ENCODE measurements around the gene RDH8. TPM values are rescaled to one million over a fixed set of nuclear protein-coding genes. Genes with fewer than 3 reads are reported as not detected.

The RDH8 gene
- total RNA-seq, 4 donors from 2014 or later = not detected

DNA sequence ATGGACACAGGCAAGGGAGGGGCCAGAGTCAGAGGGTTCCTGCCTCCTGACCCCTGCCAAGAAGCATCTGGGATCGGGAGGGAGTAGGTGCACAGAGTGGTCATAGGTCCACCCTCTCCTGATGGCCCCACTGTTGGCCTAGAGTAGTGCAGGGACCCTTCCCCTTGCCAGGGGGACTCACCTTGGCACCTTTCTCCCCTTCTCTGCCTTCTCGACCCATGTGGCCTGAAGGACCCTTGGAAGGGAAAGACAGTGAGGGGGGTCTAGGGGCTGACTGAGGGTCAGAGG is 43.7 kb upstream of the RDH8 start:
- intact Hi-C loops (cut with DNase I) = no loop called here

DNA sequence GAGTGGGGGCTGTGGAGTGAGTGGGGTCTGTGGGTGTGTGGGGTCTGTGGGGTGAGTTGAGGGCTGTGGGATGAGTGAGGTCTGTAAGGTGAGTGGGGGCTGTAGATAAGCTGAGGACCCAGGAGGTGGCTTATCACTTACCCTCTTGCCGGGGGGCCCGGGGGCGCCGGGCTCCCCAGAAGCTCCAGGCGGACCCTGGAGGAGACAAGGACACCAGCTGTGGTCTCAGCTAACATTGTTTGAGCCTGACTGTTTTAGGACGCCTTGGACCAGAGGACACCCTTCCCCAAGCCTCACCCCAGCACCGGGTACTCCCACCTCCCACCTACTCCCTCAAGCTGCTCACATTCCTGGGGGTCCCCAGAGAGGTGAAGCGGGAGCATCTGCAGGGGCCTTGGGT is 42.8 kb upstream of the RDH8 start:
- peaks cover 4 to 60% (median 40%) of the 10 kb centered on the region in 4 donors for H3K36me3 ChIP-seq

More for the DNA sequence above, 43.7 kb upstream of the RDH8 start:
- WGBS = 74% methylated on average over 2 of the region's 2 CpGs
- Histone ChIP-seq H3K4me3 (no peak overlapping the region), H3K27ac (replicated peaks in 1 of 4) (no peak overlapping the region), H3K4me1 (no peaks in the 10 kb centered on the region), H3K9me3 (no peaks in the 10 kb centered on the region), H3K27me3 (peaks cover 0 to 51% (median 5%) of the 10 kb centered on the region in 4 donors), H3K36me3 (peaks cover 4 to 62% (median 40%) of the 10 kb centered on the region in 4 donors)
- DNase-seq (ENCODE audit: extremely low spot score) = no peak
- TF ChIP-seq POLR2AphosphoS5 (IDR thresholded peaks at IDR 0.05) = no peak

DNA sequence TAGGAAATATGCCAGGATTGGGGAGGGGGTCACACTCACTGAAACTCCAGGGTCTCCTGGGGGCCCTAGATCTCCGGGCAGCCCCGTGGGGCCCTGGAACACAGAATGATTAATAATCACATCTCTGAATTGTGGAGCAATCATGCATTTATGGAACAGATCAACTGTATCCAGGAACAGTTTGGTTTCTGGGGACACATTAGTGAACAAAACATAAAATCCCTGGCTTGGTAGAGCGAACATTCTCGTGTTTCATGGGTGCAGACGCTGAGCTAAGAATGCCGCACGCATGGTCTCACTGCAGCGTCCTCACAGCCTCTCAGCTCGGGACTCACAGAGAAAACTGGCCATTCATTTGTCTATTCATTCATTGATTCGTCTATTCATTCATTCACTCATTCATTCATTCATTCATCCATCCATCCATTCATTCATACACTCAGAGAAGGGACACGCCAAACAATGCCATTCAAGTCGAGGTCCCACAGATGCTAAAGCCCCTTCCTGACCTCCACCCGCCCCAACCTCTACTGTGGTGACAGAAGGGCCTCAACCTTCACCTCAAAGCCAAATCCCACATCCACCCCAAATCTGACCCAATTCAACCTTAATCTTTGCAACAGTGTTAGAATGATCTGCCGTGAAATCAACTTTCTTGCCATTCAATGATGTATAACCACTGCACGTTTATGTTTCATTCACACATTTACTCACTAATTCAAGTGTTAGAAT is 42.0 kb upstream of the RDH8 start:
- Histone ChIP-seq H3K4me1 (no peaks in the 10 kb centered on the region), H3K9me3 (no peaks in the 10 kb centered on the region), H3K27me3 (peaks cover 0 to 36% (median 2%) of the 10 kb centered on the region in 4 donors), H3K4me3 (no peak overlapping the region), H3K36me3 (peaks cover 0 to 57% (median 38%) of the 10 kb centered on the region in 4 donors), H3K27ac (replicated peaks in 1 of 4) (no peak overlapping the region)
- WGBS = 69% methylated on average over 15 of the region's 15 CpGs
- TF ChIP-seq POLR2AphosphoS5 (IDR thresholded peaks at IDR 0.05) (no peak), EP300 (IDR thresholded peaks at IDR 0.05) (no peak), POLR2A (IDR thresholded peaks at IDR 0.05; ENCODE audit: low read depth) (no peak)
- TF ChIP-seq, protein P1, sequence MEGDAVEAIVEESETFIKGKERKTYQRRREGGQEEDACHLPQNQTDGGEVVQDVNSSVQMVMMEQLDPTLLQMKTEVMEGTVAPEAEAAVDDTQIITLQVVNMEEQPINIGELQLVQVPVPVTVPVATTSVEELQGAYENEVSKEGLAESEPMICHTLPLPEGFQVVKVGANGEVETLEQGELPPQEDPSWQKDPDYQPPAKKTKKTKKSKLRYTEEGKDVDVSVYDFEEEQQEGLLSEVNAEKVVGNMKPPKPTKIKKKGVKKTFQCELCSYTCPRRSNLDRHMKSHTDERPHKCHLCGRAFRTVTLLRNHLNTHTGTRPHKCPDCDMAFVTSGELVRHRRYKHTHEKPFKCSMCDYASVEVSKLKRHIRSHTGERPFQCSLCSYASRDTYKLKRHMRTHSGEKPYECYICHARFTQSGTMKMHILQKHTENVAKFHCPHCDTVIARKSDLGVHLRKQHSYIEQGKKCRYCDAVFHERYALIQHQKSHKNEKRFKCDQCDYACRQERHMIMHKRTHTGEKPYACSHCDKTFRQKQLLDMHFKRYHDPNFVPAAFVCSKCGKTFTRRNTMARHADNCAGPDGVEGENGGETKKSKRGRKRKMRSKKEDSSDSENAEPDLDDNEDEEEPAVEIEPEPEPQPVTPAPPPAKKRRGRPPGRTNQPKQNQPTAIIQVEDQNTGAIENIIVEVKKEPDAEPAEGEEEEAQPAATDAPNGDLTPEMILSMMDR (IDR thresholded peaks at IDR 0.05) = no peak
- intact Hi-C loops (cut with DNase I) = no loop called here
- DNase-seq (ENCODE audit: extremely low spot score) = no peak

More for the DNA sequence above, 42.8 kb upstream of the RDH8 start:
- H3K9me3 ChIP-seq = no peaks in the 10 kb centered on the region
- no peaks in the 10 kb centered on the region for H3K4me1 ChIP-seq
- H3K4me3 ChIP-seq = no peak overlapping the region
- H3K27ac ChIP-seq (replicated peaks in 1 of 4) = no peak overlapping the region
- 77% methylated on average over 8 of the region's 8 CpGs for WGBS
- DNase-seq (ENCODE audit: extremely low spot score) = no peak
- peaks cover 0 to 45% (median 5%) of the 10 kb centered on the region in 4 donors for H3K27me3 ChIP-seq
- TF ChIP-seq POLR2A (IDR thresholded peaks at IDR 0.05; ENCODE audit: low read depth) = no peak
- TF ChIP-seq EP300 (IDR thresholded peaks at IDR 0.05) = no peak
- TF ChIP-seq, protein P1 (IDR thresholded peaks at IDR 0.05) = no peak
- no peak for TF ChIP-seq POLR2AphosphoS5 (IDR thresholded peaks at IDR 0.05)
- intact Hi-C loops (cut with DNase I) = no loop called here

DNA sequence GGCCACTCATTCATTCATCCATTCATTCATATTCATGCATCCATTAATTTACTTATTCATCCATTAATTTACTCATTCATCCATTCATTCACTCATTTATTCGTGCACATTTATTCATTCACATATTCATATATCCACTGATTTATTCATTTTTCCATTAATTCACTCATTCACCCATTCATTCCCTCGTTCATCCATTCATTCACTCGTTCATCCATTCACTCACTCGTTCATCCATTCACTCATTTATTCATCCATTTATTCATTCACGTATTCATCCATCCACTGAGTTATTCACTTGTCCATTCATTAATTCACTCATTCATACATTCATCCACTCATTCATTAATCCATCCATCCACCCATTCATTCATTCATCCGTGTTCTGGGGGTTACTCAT is 41.2 kb upstream of the RDH8 start:
- no peak overlapping the region for H3K4me3 ChIP-seq
- no peak for DNase-seq (ENCODE audit: extremely low spot score)

More for the DNA sequence above, 41.2 kb upstream of the RDH8 start:
- TF ChIP-seq POLR2AphosphoS5 (IDR thresholded peaks at IDR 0.05) (no peak), EP300 (IDR thresholded peaks at IDR 0.05) (no peak), POLR2A (IDR thresholded peaks at IDR 0.05; ENCODE audit: low read depth) (no peak)
- TF ChIP-seq, protein P1 (IDR thresholded peaks at IDR 0.05) = no peak
- H3K36me3 ChIP-seq = peaks cover 0 to 61% (median 40%) of the 10 kb centered on the region in 4 donors
- no peak overlapping the region for H3K27ac ChIP-seq (replicated peaks in 1 of 4)
- H3K27me3 ChIP-seq = peaks cover 0 to 31% (median 0%) of the 10 kb centered on the region in 4 donors
- 90% methylated on average over 6 of the region's 6 CpGs for WGBS
- no peaks in the 10 kb centered on the region for H3K4me1 ChIP-seq
- intact Hi-C loops (cut with DNase I) = no loop called here
- H3K9me3 ChIP-seq = no peaks in the 10 kb centered on the region
